ENCODE measurements around the gene CARD10.

Gene CARD10

GRCh38 chr22:37551981-37552380 lies 32.8 kb upstream of the CARD10 start:
- no peak for TF ChIP-seq EGR1 (IDR thresholded peaks at IDR 0.05)
- TF ChIP-seq YY1 (IDR thresholded peaks at IDR 0.05; ENCODE audit: low read depth), result no peak
- TF ChIP-seq ZBTB7A (IDR thresholded peaks at IDR 0.05; ENCODE audit: low read depth), result no peak
- TF ChIP-seq TEAD4 (IDR thresholded peaks at IDR 0.05), result no peak
- no peak for TF ChIP-seq CEBPB (IDR thresholded peaks at IDR 0.05)
- TF ChIP-seq EP300 (IDR thresholded peaks at IDR 0.05; ENCODE audit: borderline replicate concordance), result no peak

GRCh38 chr22:37549704-37550059 lies 30.5 kb upstream of the CARD10 start:
- TF ChIP-seq EGR1 (IDR thresholded peaks at IDR 0.05) (no peak), USF1 (IDR thresholded peaks at IDR 0.05) (no peak), NFIC (IDR thresholded peaks at IDR 0.05) (peak; percentile 62), RAD21 (IDR thresholded peaks at IDR 0.05; ENCODE audit: low read depth) (peak; percentile 35; the same call in 1 of the 2 replicates), TEAD4 (IDR thresholded peaks at IDR 0.05) (peak; percentile 36; the same call in 1 of the 2 replicates), MAX (IDR thresholded peaks at IDR 0.05) (no peak), CEBPB (IDR thresholded peaks at IDR 0.05) (no peak), TCF12 (IDR thresholded peaks at IDR 0.05; ENCODE audit: low read depth) (peak; percentile 64; the same call in 1 of the 2 replicates), ZBTB7A (IDR thresholded peaks at IDR 0.05; ENCODE audit: low read depth) (0 out of 2 replicates have a peak, but pooled peaks have one; percentile 44), EP300 (IDR thresholded peaks at IDR 0.05; ENCODE audit: borderline replicate concordance) (no peak), CREB1 (IDR thresholded peaks at IDR 0.05; ENCODE audit: low read depth) (no peak), YY1 (IDR thresholded peaks at IDR 0.05; ENCODE audit: low read depth) (no peak), TAF1 (IDR thresholded peaks at IDR 0.05; ENCODE audit: low read depth) (no peak), FOXM1 (IDR thresholded peaks at IDR 0.05; ENCODE audit: borderline replicate concordance, low read depth) (no peak), REST (IDR thresholded peaks at IDR 0.05; ENCODE audit: low read depth) (no peak)

- TF ChIP-seq CEBPB (IDR thresholded peaks at IDR 0.05), result no peak
- no peak for TF ChIP-seq REST (IDR thresholded peaks at IDR 0.05; ENCODE audit: low read depth)
- TF ChIP-seq TCF12 (IDR thresholded peaks at IDR 0.05; ENCODE audit: low read depth), result no peak
- TF ChIP-seq ZBTB7A (IDR thresholded peaks at IDR 0.05; ENCODE audit: low read depth), result no peak
Measured at GRCh38 chr22:37547251-37547741, 28.1 kb upstream of the CARD10 start.

GRCh38 chr22:37546437-37547250 lies 27.4 kb upstream of the CARD10 start:
- TF ChIP-seq CEBPB (IDR thresholded peaks at IDR 0.05) (no peak), FOXM1 (IDR thresholded peaks at IDR 0.05; ENCODE audit: borderline replicate concordance, low read depth) (no peak), MAX (IDR thresholded peaks at IDR 0.05) (peak; percentile 6; the same call in 1 of the 2 replicates), TCF12 (IDR thresholded peaks at IDR 0.05; ENCODE audit: low read depth) (no peak), ZBTB7A (IDR thresholded peaks at IDR 0.05; ENCODE audit: low read depth) (peak; percentile 63; the same call in 1 of the 2 replicates), USF1 (IDR thresholded peaks at IDR 0.05) (no peak)

GRCh38 chr22:37545703-37546436 lies 26.7 kb upstream of the CARD10 start:
- no peak for TF ChIP-seq USF1 (IDR thresholded peaks at IDR 0.05)
- TF ChIP-seq YY1 (IDR thresholded peaks at IDR 0.05; ENCODE audit: low read depth), result no peak
- TF ChIP-seq RAD21 (IDR thresholded peaks at IDR 0.05; ENCODE audit: low read depth), result no peak
- TF ChIP-seq TAF1 (IDR thresholded peaks at IDR 0.05; ENCODE audit: low read depth), result peak; percentile 37; the same call in 1 of the 2 replicates
- TF ChIP-seq TCF12 (IDR thresholded peaks at IDR 0.05; ENCODE audit: low read depth), result peak; percentile 50; the same call in 1 of the 2 replicates
- TF ChIP-seq NFIC (IDR thresholded peaks at IDR 0.05), result peak; percentile 38
- no peak for TF ChIP-seq ZBTB7A (IDR thresholded peaks at IDR 0.05; ENCODE audit: low read depth)
- TF ChIP-seq FOXM1 (IDR thresholded peaks at IDR 0.05; ENCODE audit: borderline replicate concordance, low read depth), result no peak
- TF ChIP-seq TEAD4 (IDR thresholded peaks at IDR 0.05), result peak; percentile 89
- TF ChIP-seq REST (IDR thresholded peaks at IDR 0.05; ENCODE audit: low read depth), result no peak
- no peak for TF ChIP-seq CREB1 (IDR thresholded peaks at IDR 0.05; ENCODE audit: low read depth)
- TF ChIP-seq EGR1 (IDR thresholded peaks at IDR 0.05), result no peak
- TF ChIP-seq EP300 (IDR thresholded peaks at IDR 0.05; ENCODE audit: borderline replicate concordance), result peak; percentile 52
- TF ChIP-seq CEBPB (IDR thresholded peaks at IDR 0.05), result no peak
- peak; percentile 9; the same call in 1 of the 2 replicates for TF ChIP-seq MAX (IDR thresholded peaks at IDR 0.05)
